ENCODE data around the gene BCR.

BCR gene

GRCh38 chr22:23196165-23196564 is 15.9 kb downstream of the BCR start:
- DNase-seq (ENCODE audit: low read depth, low spot score) = no peak

- no peak for DNase-seq (ENCODE audit: low read depth, low spot score)
Observed at GRCh38 chr22:23197836-23198235, 17.5 kb downstream of the BCR start.

GRCh38 chr22:23199159-23199558 is 18.9 kb downstream of the BCR start:
- DNase-seq (ENCODE audit: low read depth, low spot score) = no peak

GRCh38 chr22:23200898-23201297 is 20.6 kb downstream of the BCR start:
- no peak for DNase-seq (ENCODE audit: low read depth, low spot score)

GRCh38 chr22:23202812-23203451 is 22.6 kb downstream of the BCR start:
- no peak for DNase-seq (ENCODE audit: low read depth, low spot score)

- no peak for DNase-seq (ENCODE audit: low read depth, low spot score)
Observed at GRCh38 chr22:23203452-23204124, 23.3 kb downstream of the BCR start.

- no peak for DNase-seq (ENCODE audit: low read depth, low spot score)
Observed at GRCh38 chr22:23204125-23204488, 23.8 kb downstream of the BCR start.

GRCh38 chr22:23204541-23205157 is 24.3 kb downstream of the BCR start:
- no peak for DNase-seq (ENCODE audit: low read depth, low spot score)

GRCh38 chr22:23205339-23206049 is 25.2 kb downstream of the BCR start:
- no peak for DNase-seq (ENCODE audit: low read depth, low spot score)

GRCh38 chr22:23206915-23207314 is 26.6 kb downstream of the BCR start:
- no peak for DNase-seq (ENCODE audit: low read depth, low spot score)

GRCh38 chr22:23207729-23208393 is 27.6 kb downstream of the BCR start:
- no peak for DNase-seq (ENCODE audit: low read depth, low spot score)

- DNase-seq (ENCODE audit: low read depth, low spot score) = no peak
Observed at GRCh38 chr22:23210428-23211170, 30.3 kb downstream of the BCR start.

- no peak for DNase-seq (ENCODE audit: low read depth, low spot score)
Observed at GRCh38 chr22:23211622-23212021, 31.3 kb downstream of the BCR start.

GRCh38 chr22:23212061-23213021 is 32.0 kb downstream of the BCR start:
- DNase-seq (ENCODE audit: low read depth, low spot score) = no peak

GRCh38 chr22:23213022-23213555 is 32.8 kb downstream of the BCR start:
- no peak for DNase-seq (ENCODE audit: low read depth, low spot score)

GRCh38 chr22:23213581-23214334 is 33.4 kb downstream of the BCR start:
- no peak for DNase-seq (ENCODE audit: low read depth, low spot score)

- no peak for DNase-seq (ENCODE audit: low read depth, low spot score)
Observed at GRCh38 chr22:23214398-23214797, 34.1 kb downstream of the BCR start.

- DNase-seq (ENCODE audit: low read depth, low spot score) = no peak
Observed at GRCh38 chr22:23215294-23216241, 35.3 kb downstream of the BCR start.
